Neural cell (in vitro differentiated cells): Measurements from ENCODE around the gene TUBB4B.

Experiments
- CTCF ChIP-seq: fragments of 450-650 bp; IDR thresholded peaks from 2 replicates; pipeline ENCODE4 v1.5.1; 2014; ENCODE audit warnings: antibody characterized with exemption, mild to moderate bottlenecking, moderate library complexity; ENCODE audit not compliant: poor library complexity, severe bottlenecking
- EP300 ChIP-seq: fragments of 450-650 bp; conservative IDR thresholded peaks from 2 replicates; pipeline ENCODE4 v1.6.1; 2014; ENCODE audit warnings: antibody characterized with exemption, mild to moderate bottlenecking, moderate library complexity; ENCODE audit not compliant: poor library complexity, severe bottlenecking
- EZH2 ChIP-seq: fragments of 200-600, 300-800 bp; shearing (Covaris generic), sonication (generic); IDR thresholded peaks from 2 replicates; pipeline ENCODE4 v1.6.1; 2014; ENCODE audit warnings: antibody characterized with exemption, low read length, borderline replicate concordance, mild to moderate bottlenecking; ENCODE audit not compliant: insufficient read depth, poor library complexity, severe bottlenecking
- POLR2AphosphoS5 ChIP-seq: IDR thresholded peaks from 2 replicates; pipeline ENCODE4 v1.6.1; 2012
- RAD21 ChIP-seq: fragments of 450-650 bp; conservative IDR thresholded peaks from 2 replicates; pipeline ENCODE4 v1.6.1; 2014; ENCODE audit warnings: antibody characterized with exemption, mild to moderate bottlenecking, moderate library complexity
- TAF1 ChIP-seq: IDR thresholded peaks from 2 replicates; pipeline ENCODE4 v1.6.1; 2012; ENCODE audit warnings: low read depth

GRCh38 chr9:137215196-137215986, 25.7 kb upstream of the TUBB4B start:
- TF ChIP-seq EZH2, result no peak
- TF ChIP-seq CTCF, result no peak
- no peak for TF ChIP-seq EP300
- no peak for TF ChIP-seq TAF1
- TF ChIP-seq POLR2AphosphoS5, result no peak
- no peak for TF ChIP-seq RAD21
